Effector memory CD4-positive, alpha-beta T cell (primary cell): ENCODE data around the gene PIRT.

ENCODE experiments used
- DNase-seq, 3 donors: peaks; one replicate each; pipeline ENCODE4 v3.0.0-alpha.2; 2020
- H3K27ac ChIP-seq: 2 replicates; pipeline ENCODE4 v1.7.0; 2013; ENCODE audit warnings: mild to moderate bottlenecking, low read length, moderate library complexity; ENCODE audit not compliant: insufficient read depth, poor library complexity, severe bottlenecking
- H3K27me3 ChIP-seq: replicated peaks from 2 replicates; pipeline ENCODE4 v1.7.0; 2013; ENCODE audit warnings: mild to moderate bottlenecking, low read length; ENCODE audit not compliant: insufficient read depth, control insufficient read depth, poor library complexity, severe bottlenecking
- H3K36me3 ChIP-seq: 2 replicates; pipeline ENCODE4 v1.7.0; 2013; ENCODE audit warnings: mild to moderate bottlenecking, low read length, moderate library complexity; ENCODE audit not compliant: control insufficient read depth, insufficient read depth
- H3K4me1 ChIP-seq: 2 replicates; pipeline ENCODE4 v1.7.0; 2013; ENCODE audit warnings: low read length, mild to moderate bottlenecking; ENCODE audit not compliant: control insufficient read depth, insufficient read depth, poor library complexity, severe bottlenecking
- H3K4me3 ChIP-seq: 2 replicates; pipeline ENCODE4 v1.7.0; 2013; ENCODE audit warnings: low read length, low read depth, mild to moderate bottlenecking; ENCODE audit not compliant: insufficient read depth, poor library complexity, severe bottlenecking
- H3K9me3 ChIP-seq: 2 replicates; pipeline ENCODE4 v1.7.0; 2013; ENCODE audit warnings: mild to moderate bottlenecking, low read length, moderate library complexity; ENCODE audit not compliant: control insufficient read depth

The PIRT gene

DNA sequence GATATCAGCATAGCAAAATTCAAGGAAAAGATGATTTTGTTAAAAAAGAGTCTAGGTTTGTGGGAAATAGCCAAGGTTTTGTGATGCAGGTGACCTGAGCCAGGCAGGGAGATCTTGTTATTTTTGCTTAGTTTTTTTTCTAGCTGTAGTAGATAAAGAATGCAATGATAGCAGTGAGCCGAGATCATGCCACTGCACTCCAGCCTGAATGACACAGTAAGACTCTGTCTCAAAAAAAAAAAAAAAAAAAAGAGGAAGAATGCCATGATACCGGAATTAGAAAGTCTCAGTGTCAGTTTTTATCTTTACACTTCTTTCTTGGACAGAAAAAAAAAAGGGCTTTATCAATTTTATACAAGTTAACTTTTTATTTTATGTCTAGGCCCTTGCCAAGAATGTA lies 61.5 kb downstream of the PIRT start:
- DNase-seq = no peak
- H3K36me3 ChIP-seq = no peaks in the 10 kb centered on the region
- no peak overlapping the region for H3K4me3 ChIP-seq
- H3K9me3 ChIP-seq = no peaks in the 10 kb centered on the region
- no peaks in the 10 kb centered on the region for H3K4me1 ChIP-seq
- H3K27me3 ChIP-seq = no peaks in the 10 kb centered on the region
- no peak overlapping the region for H3K27ac ChIP-seq

DNA sequence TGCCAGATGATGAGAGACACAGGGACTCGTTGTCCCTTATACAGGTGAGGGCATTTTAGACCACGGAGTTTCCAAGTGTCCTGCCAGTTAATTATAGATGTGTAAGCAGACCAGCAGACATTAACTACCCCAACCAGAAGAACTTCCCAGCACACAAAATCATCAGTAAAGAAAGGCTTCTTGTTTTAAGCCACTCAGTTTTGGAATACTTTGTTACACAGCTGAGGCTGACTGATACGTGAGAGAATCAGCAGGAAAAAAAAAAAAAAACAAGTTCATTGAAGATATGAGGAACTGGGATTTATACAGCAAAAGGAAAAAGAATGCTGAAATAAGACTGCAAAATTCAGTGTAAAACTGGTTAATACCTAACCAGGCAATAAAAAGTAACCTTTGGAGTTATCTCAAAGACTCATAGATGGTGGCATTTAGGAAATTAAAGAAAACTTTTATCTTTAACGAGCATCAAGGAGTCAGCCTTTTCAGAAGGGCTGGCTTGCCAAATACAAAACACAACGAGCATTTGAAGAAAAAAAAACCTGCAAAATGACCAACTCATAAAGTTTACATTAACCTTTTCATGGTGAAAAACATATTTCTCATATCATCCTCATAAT lies 62.0 kb downstream of the PIRT start:
- H3K4me3 ChIP-seq = no peak overlapping the region
- DNase-seq = no peak
- no peaks in the 10 kb centered on the region for H3K4me1 ChIP-seq
- H3K27ac ChIP-seq = no peak overlapping the region
- H3K36me3 ChIP-seq = no peaks in the 10 kb centered on the region
- no peaks in the 10 kb centered on the region for H3K9me3 ChIP-seq
- H3K27me3 ChIP-seq = no peaks in the 10 kb centered on the region

DNA sequence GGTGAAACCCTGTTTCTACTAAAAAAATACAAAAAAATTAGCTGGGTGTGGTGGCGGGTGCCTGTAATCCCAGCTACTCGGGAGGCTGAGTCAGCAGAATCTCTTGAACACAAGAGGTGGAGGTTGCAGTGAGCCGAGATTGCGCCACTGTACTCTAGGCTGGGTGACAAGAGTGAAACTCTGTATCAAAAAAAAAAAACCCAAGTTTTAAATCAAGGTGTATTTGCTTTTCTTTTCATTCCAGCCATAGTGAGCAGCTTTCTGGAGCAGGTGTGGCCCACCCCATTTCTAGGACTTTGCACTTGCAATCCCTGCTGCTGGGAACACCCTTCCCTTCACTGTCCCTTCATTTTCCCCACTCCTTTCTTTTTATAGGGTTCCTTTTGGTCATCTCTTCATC lies 62.8 kb downstream of the PIRT start:
- Histone ChIP-seq H3K4me3 (no peak overlapping the region), H3K27ac (no peak overlapping the region), H3K27me3 (no peaks in the 10 kb centered on the region), H3K9me3 (no peaks in the 10 kb centered on the region), H3K4me1 (no peaks in the 10 kb centered on the region), H3K36me3 (no peaks in the 10 kb centered on the region)
- no peak for DNase-seq

DNA sequence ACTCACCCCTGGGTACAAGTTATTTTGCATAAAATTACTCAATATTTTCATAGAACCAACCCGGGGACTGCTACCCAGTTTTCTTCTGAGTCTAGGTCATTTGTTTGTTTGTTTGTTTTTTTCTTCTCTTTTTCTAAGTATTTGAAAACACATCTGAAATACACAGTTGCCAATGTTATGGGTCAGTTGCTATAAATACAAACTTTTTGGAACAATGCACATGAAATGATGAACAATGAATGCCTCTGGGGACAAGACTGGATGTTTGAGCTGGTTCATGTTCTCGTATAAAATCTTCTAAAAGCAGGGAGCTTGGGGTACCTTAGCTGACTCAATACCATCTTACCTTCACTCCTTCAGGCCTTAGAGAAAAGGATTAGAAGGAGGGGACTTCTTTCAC lies 64.5 kb downstream of the PIRT start:
- Histone ChIP-seq H3K36me3 (no peaks in the 10 kb centered on the region), H3K9me3 (no peaks in the 10 kb centered on the region), H3K27ac (no peak overlapping the region), H3K27me3 (no peaks in the 10 kb centered on the region), H3K4me3 (no peak overlapping the region), H3K4me1 (no peaks in the 10 kb centered on the region)
- no peak for DNase-seq
